Measurements from ENCODE around the gene FBXO31.

The FBXO31 gene

GRCh38 chr16:87326151-87326571, 57.4 kb downstream of the FBXO31 start:
- no peak for TF ChIP-seq CTCF (IDR thresholded peaks at IDR 0.05; ENCODE audit: low read depth, low read length)
- DNase-seq (ENCODE audit: extremely low read depth, low read depth), result no peak

GRCh38 chr16:87325423-87325858, 58.1 kb downstream of the FBXO31 start:
- DNase-seq (ENCODE audit: extremely low read depth, low read depth), result no peak
- no peak for TF ChIP-seq CTCF (IDR thresholded peaks at IDR 0.05; ENCODE audit: low read depth, low read length)

- no peak for DNase-seq (ENCODE audit: extremely low read depth, low read depth)
- TF ChIP-seq CTCF (IDR thresholded peaks at IDR 0.05; ENCODE audit: low read depth, low read length), result peak; percentile 80
Measured at GRCh38 chr16:87324411-87325275, 58.9 kb downstream of the FBXO31 start.

GRCh38 chr16:87323727-87324410, 59.7 kb downstream of the FBXO31 start:
- DNase-seq (ENCODE audit: extremely low read depth, low read depth), result no peak
- TF ChIP-seq CTCF (IDR thresholded peaks at IDR 0.05; ENCODE audit: low read depth, low read length), result no peak

GRCh38 chr16:87322833-87323726, 60.5 kb downstream of the FBXO31 start:
- TF ChIP-seq CTCF (IDR thresholded peaks at IDR 0.05; ENCODE audit: low read depth, low read length), result no peak
- no peak for DNase-seq (ENCODE audit: extremely low read depth, low read depth)

- no peak for TF ChIP-seq CTCF (IDR thresholded peaks at IDR 0.05; ENCODE audit: low read depth, low read length)
- DNase-seq (ENCODE audit: extremely low read depth, low read depth), result no peak
Measured at GRCh38 chr16:87322360-87322759, 61.2 kb downstream of the FBXO31 start.

All from AG09319 (cell line).